Panc1 (cell line): ENCODE measurements around the gene ANKRD10.

Experiments used
- POLR2AphosphoS5 ChIP-seq: IDR thresholded peaks from 2 replicates; pipeline ENCODE4 v1.6.1; 2012; ENCODE audit warnings: mild to moderate bottlenecking, low read depth, low read length, moderate library complexity
- TF ChIP-seq, protein P1 (sequence below): fragments of 450-650 bp; IDR thresholded peaks from 2 replicates; pipeline ENCODE4 v1.5.1; 2017; ENCODE audit warnings: mild to moderate bottlenecking
- TF ChIP-seq, protein P2 (sequence below), 2 experiments: IDR thresholded peaks; 2 replicates each; pipeline ENCODE4 v1.6.1; 2011 to 2012; ENCODE audit warnings: low read depth in 2 of 2, control low read depth in 1 of 2, low read length in 1 of 2, mild to moderate bottlenecking in 1 of 2, moderate library complexity in 1 of 2; ENCODE audit not compliant: insufficient read depth in 1 of 2

- TF ChIP-seq, protein P1, sequence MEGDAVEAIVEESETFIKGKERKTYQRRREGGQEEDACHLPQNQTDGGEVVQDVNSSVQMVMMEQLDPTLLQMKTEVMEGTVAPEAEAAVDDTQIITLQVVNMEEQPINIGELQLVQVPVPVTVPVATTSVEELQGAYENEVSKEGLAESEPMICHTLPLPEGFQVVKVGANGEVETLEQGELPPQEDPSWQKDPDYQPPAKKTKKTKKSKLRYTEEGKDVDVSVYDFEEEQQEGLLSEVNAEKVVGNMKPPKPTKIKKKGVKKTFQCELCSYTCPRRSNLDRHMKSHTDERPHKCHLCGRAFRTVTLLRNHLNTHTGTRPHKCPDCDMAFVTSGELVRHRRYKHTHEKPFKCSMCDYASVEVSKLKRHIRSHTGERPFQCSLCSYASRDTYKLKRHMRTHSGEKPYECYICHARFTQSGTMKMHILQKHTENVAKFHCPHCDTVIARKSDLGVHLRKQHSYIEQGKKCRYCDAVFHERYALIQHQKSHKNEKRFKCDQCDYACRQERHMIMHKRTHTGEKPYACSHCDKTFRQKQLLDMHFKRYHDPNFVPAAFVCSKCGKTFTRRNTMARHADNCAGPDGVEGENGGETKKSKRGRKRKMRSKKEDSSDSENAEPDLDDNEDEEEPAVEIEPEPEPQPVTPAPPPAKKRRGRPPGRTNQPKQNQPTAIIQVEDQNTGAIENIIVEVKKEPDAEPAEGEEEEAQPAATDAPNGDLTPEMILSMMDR, result no peak
- TF ChIP-seq POLR2AphosphoS5, result no peak
- TF ChIP-seq, protein P2, sequence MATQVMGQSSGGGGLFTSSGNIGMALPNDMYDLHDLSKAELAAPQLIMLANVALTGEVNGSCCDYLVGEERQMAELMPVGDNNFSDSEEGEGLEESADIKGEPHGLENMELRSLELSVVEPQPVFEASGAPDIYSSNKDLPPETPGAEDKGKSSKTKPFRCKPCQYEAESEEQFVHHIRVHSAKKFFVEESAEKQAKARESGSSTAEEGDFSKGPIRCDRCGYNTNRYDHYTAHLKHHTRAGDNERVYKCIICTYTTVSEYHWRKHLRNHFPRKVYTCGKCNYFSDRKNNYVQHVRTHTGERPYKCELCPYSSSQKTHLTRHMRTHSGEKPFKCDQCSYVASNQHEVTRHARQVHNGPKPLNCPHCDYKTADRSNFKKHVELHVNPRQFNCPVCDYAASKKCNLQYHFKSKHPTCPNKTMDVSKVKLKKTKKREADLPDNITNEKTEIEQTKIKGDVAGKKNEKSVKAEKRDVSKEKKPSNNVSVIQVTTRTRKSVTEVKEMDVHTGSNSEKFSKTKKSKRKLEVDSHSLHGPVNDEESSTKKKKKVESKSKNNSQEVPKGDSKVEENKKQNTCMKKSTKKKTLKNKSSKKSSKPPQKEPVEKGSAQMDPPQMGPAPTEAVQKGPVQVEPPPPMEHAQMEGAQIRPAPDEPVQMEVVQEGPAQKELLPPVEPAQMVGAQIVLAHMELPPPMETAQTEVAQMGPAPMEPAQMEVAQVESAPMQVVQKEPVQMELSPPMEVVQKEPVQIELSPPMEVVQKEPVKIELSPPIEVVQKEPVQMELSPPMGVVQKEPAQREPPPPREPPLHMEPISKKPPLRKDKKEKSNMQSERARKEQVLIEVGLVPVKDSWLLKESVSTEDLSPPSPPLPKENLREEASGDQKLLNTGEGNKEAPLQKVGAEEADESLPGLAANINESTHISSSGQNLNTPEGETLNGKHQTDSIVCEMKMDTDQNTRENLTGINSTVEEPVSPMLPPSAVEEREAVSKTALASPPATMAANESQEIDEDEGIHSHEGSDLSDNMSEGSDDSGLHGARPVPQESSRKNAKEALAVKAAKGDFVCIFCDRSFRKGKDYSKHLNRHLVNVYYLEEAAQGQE (IDR thresholded peaks at IDR 0.05; ENCODE audit: insufficient read depth in 1 of 2, low read depth in 2 of 2, low read length in 1 of 2), result no peak
These were observed 21.3 kb downstream of the ANKRD10 start for GRCh38 chr13:110893571-110893970.
